Loucy (cell line): ENCODE data around the gene TEN1.

Experiments
- EZH2phosphoT487 ChIP-seq: fragments of 200-600 bp; IDR thresholded peaks from 2 replicates; pipeline ENCODE4 v1.6.1; 2018; ENCODE audit warnings: antibody characterized with exemption, mild to moderate bottlenecking, moderate library complexity, borderline replicate concordance
- TF ChIP-seq, protein P1 (sequence below): fragments of 200-600 bp; sonication (generic); conservative IDR thresholded peaks from 2 replicates; pipeline ENCODE4 v1.5.1; 2014; ENCODE audit warnings: mild to moderate bottlenecking, antibody characterized with exemption, low read length

- TF ChIP-seq, protein P1, sequence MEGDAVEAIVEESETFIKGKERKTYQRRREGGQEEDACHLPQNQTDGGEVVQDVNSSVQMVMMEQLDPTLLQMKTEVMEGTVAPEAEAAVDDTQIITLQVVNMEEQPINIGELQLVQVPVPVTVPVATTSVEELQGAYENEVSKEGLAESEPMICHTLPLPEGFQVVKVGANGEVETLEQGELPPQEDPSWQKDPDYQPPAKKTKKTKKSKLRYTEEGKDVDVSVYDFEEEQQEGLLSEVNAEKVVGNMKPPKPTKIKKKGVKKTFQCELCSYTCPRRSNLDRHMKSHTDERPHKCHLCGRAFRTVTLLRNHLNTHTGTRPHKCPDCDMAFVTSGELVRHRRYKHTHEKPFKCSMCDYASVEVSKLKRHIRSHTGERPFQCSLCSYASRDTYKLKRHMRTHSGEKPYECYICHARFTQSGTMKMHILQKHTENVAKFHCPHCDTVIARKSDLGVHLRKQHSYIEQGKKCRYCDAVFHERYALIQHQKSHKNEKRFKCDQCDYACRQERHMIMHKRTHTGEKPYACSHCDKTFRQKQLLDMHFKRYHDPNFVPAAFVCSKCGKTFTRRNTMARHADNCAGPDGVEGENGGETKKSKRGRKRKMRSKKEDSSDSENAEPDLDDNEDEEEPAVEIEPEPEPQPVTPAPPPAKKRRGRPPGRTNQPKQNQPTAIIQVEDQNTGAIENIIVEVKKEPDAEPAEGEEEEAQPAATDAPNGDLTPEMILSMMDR, result no peak
- no peak for TF ChIP-seq EZH2phosphoT487
Observed at GRCh38 chr17:76036497-76037261, 57.6 kb downstream of the TEN1 start.
